Stomach smooth muscle (tissue), 2 donors: ENCODE measurements around the gene BCL7C.

Experiments
- H3K27ac ChIP-seq: one replicate; pipeline ENCODE4 v1.7.0; 2013; ENCODE audit warnings: mild to moderate bottlenecking, low read length, inconsistent platforms
- H3K27me3 ChIP-seq, 2 donors: one replicate each; pipeline ENCODE4 v1.7.0; 2013; ENCODE audit warnings: low read length in 2 of 2; ENCODE audit not compliant: insufficient read depth in 2 of 2, control insufficient read depth in 1 of 2
- H3K36me3 ChIP-seq, 2 donors: one replicate each; pipeline ENCODE4 v1.7.0; 2013; ENCODE audit warnings: low read length in 2 of 2; ENCODE audit not compliant: control insufficient read depth in 2 of 2, insufficient read depth in 2 of 2
- H3K4me1 ChIP-seq: one replicate; pipeline ENCODE4 v1.7.0; 2013; ENCODE audit warnings: low read length; ENCODE audit not compliant: control insufficient read depth, insufficient read depth
- H3K4me3 ChIP-seq, 2 donors: one replicate each; pipeline ENCODE4 v1.7.0; 2013; ENCODE audit warnings: low read length in 2 of 2
- H3K9ac ChIP-seq, 2 donors: one replicate each; pipeline ENCODE4 v1.7.0; 2013; ENCODE audit warnings: low read length in 2 of 2, mild to moderate bottlenecking in 1 of 2
- H3K9me3 ChIP-seq, 2 donors: one replicate each; pipeline ENCODE4 v1.7.0; 2013; ENCODE audit warnings: low read length in 2 of 2; ENCODE audit not compliant: control insufficient read depth in 2 of 2
- donor health status: healthy.
- donor health status: Pancreatic carcinoma.

Gene BCL7C

GRCh38 chr16:30903002-30903401 lies 9.1 kb upstream of the BCL7C start:
- Histone ChIP-seq H3K36me3 (peaks cover 3% of the 10 kb centered on the region in 2 donors), H3K9ac (peak overlapping the region; percentile 42 to 80), H3K27me3 (no peaks in the 10 kb centered on the region), H3K27ac (peak overlapping the region; percentile 84), H3K9me3 (no peaks in the 10 kb centered on the region), H3K4me1 (peaks cover 15% of the 10 kb centered on the region), H3K4me3 (peak overlapping the region in 1 of 2 donors; percentile 76)

DNA sequence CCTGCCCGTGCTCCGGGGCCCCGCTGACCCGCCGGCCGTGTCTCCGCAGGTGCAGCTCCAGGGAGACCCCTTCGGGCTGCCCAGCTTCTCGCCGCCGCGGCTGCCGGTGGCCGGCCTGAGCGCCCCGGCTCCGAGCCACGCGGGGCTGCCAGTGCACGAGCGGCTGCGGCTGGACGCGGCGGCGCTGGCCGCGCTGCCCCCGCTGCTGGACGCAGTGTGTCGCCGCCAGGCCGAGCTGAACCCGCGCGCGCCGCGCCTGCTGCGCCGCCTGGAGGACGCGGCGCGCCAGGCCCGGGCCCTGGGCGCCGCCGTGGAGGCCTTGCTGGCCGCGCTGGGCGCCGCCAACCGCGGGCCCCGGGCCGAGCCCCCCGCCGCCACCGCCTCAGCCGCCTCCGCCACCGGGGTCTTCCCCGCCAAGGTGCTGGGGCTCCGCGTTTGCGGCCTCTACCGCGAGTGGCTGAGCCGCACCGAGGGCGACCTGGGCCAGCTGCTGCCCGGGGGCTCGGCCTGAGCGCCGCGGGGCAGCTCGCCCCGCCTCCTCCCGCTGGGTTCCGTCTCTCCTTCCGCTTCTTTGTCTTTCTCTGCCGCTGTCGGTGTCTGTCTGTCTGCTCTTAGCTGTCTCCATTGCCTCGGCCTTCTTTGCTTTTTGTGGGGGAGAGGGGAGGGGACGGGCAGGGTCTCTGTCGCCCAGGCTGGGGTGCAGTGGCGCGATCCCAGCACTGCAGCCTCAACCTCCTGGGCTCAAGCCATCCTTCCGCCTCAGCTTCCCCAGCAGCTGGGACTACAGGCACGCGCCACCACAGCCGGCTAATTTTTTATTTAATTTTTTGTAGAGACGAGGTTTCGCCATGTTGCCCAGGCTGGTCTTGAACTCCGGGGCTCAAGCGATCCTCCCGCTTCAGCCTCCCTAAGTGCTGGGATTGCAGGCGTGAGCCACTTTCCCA lies 8.4 kb upstream of the BCL7C start:
- Histone ChIP-seq H3K4me3 (peak overlapping the region; percentile 65 to 76), H3K4me1 (peaks cover 18% of the 10 kb centered on the region), H3K9me3 (no peaks in the 10 kb centered on the region), H3K27me3 (no peaks in the 10 kb centered on the region), H3K27ac (peak overlapping the region; percentile 84), H3K36me3 (peaks cover 3% of the 10 kb centered on the region in 2 donors), H3K9ac (peak overlapping the region; percentile 75 to 80)

DNA sequence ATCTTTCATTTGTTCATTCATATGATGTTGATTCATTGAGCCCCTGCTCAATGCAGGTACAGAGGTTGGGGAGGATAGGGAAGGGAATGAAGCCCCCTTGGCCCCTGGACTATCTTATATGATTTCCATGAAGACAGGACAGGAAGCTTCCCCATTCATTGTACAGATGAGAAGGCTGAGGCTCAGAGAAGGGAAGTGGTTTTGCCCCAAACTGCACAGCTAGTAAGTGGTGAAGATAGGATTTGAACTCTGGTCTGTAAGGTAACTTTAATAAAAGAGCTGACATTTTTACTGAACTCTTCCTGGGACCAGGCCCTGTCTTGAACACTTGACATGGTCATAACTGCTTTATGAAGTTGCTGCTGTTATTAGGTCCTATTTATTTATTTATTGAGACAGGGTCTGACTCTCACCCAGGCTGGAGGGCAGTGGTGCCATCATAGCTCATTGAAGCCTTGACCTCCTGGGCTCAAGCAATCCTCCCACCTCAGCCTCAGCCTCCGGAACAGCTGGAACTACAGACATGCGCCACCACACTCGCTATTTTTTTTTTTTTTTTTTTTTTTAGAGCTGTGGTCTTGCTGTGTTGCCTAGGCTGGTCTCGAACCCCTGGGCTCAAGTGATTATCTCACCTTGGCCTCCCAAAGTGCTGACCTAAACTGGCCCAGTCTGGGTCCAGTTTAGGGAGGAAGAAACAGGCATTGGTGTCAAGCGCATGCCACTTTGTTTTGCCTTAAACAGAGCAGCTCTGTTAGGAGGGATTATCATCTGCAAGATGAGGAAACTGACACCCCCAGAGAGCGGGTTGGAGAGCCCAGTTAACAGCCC lies 7.5 kb upstream of the BCL7C start:
- Histone ChIP-seq H3K36me3 (peaks cover 3% of the 10 kb centered on the region in 2 donors), H3K9me3 (no peaks in the 10 kb centered on the region), H3K4me1 (peaks cover 26% of the 10 kb centered on the region), H3K4me3 (peak overlapping the region; percentile 65 to 76), H3K9ac (peak overlapping the region; percentile 66 to 70), H3K27me3 (no peaks in the 10 kb centered on the region), H3K27ac (peak overlapping the region; percentile 24)

DNA sequence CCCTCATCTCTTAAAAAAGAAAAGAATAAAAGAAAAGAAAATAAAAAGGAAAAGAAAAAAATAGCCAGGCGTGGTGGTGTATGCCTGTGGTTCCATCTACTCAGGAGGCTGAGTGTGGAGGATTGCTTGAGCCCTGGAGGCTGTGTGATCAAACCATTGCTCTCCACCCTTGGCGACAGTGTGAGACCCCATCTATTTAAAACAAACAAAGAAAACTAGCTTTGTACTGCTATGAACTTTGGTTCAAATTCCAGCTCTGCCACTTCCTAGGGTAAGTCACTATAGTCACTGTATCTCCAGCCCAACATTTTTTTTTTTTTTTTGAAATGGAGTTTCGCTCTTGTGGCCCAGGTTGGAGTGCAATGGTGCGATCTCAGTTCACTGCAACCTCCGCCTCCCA lies 6.7 kb upstream of the BCL7C start:
- Histone ChIP-seq H3K27me3 (no peaks in the 10 kb centered on the region), H3K27ac (no peak overlapping the region), H3K4me3 (no peak overlapping the region), H3K4me1 (peaks cover 33% of the 10 kb centered on the region), H3K36me3 (peaks cover 0 to 3% of the 10 kb centered on the region in 2 donors), H3K9ac (no peak overlapping the region), H3K9me3 (no peaks in the 10 kb centered on the region)

GRCh38 chr16:30899794-30900193 lies 5.9 kb upstream of the BCL7C start:
- Histone ChIP-seq H3K4me1 (peaks cover 41% of the 10 kb centered on the region), H3K4me3 (no peak overlapping the region), H3K27ac (no peak overlapping the region), H3K27me3 (no peaks in the 10 kb centered on the region), H3K36me3 (peaks cover 0 to 3% of the 10 kb centered on the region in 2 donors), H3K9ac (no peak overlapping the region), H3K9me3 (no peaks in the 10 kb centered on the region)

GRCh38 chr16:30896889-30897733 lies 3.2 kb upstream of the BCL7C start:
- H3K27ac ChIP-seq = peak overlapping the region; percentile 99
- H3K9ac ChIP-seq = peak overlapping the region; percentile 94 to 97
- H3K36me3 ChIP-seq = peaks cover 2 to 3% of the 10 kb centered on the region in 2 donors
- no peaks in the 10 kb centered on the region for H3K9me3 ChIP-seq
- H3K27me3 ChIP-seq = no peaks in the 10 kb centered on the region
- H3K4me3 ChIP-seq = peak overlapping the region; percentile 81 to 83
- H3K4me1 ChIP-seq = peaks cover 51% of the 10 kb centered on the region

GRCh38 chr16:30896261-30896888 lies 2.5 kb upstream of the BCL7C start, which contains the start of gene CTF1:
Gene CTF1 (plus strand): TSS chr16:30896614. CDS start chr16:30896644, 30 bp downstream.
- peaks cover 47% of the 10 kb centered on the region for H3K4me1 ChIP-seq
- peaks cover 3 to 4% of the 10 kb centered on the region in 2 donors for H3K36me3 ChIP-seq
- H3K9me3 ChIP-seq = no peaks in the 10 kb centered on the region
- peak within 1 kb of the TSS; percentile 99 for H3K27ac ChIP-seq
- peak within 1 kb of the TSS; percentile 94 to 97 for H3K9ac ChIP-seq
- H3K4me3 ChIP-seq = peak within 1 kb of the TSS; percentile 81 to 83
- H3K27me3 ChIP-seq = no peaks in the 10 kb centered on the region

DNA sequence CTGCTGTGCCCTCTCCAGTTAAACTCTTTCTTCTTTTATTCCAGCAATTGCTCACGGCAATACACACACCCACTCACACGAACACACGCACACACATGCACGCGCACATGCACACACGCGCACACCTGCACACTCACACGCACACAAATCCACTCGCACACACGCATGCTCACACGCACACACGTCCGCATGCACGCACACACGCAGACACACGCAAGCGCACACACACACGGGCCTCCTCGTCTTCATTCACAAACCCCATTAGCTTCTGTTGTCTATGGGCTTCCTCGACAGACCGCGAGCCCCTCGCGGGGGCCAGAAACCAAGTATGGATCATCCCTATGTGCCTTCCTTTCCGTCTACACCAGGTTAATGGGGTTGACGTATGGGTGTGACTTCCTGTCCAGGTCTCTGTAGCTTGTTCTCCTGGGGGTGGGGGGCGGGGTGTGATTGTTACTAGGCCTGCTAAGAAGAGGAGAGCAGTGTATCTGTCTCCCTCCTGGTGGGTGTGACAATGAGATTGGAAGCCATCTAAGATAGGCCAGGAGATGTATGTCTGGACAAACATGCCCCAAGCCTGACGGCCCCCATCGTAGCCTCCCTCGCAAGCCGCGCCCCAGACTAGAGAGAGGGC lies 1.9 kb upstream of the BCL7C start:
- peak overlapping the region; percentile 81 to 83 for H3K4me3 ChIP-seq
- H3K4me1 ChIP-seq = peaks cover 45% of the 10 kb centered on the region
- H3K9me3 ChIP-seq = no peaks in the 10 kb centered on the region
- H3K27me3 ChIP-seq = no peaks in the 10 kb centered on the region
- peak overlapping the region; percentile 94 to 97 for H3K9ac ChIP-seq
- peak overlapping the region; percentile 99 for H3K27ac ChIP-seq
- peaks cover 3 to 4% of the 10 kb centered on the region in 2 donors for H3K36me3 ChIP-seq

- peaks cover 45% of the 10 kb centered on the region for H3K4me1 ChIP-seq
- H3K36me3 ChIP-seq = peaks cover 2 to 6% of the 10 kb centered on the region in 2 donors
- no peaks in the 10 kb centered on the region for H3K9me3 ChIP-seq
- H3K4me3 ChIP-seq = peak overlapping the region in 1 of 2 donors; percentile 74
- peak overlapping the region; percentile 60 to 97 for H3K9ac ChIP-seq
- H3K27me3 ChIP-seq = no peaks in the 10 kb centered on the region
- H3K27ac ChIP-seq = peak overlapping the region; percentile 99
Observed at GRCh38 chr16:30894540-30895368, 877 bp upstream of the BCL7C start.
